Mesenchymal stem cell (in vitro differentiated cells and primary cell): ENCODE results near the gene LRRC51.

Experiments
- DNase-seq: peaks from one replicate; pipeline ENCODE4 v3.0.0-alpha.2; 2013
- H2AFZ ChIP-seq: one replicate; pipeline ENCODE4 v1.6.1; 2013; ENCODE audit warnings: low read depth, mild to moderate bottlenecking, control low read depth, inconsistent platforms, low read length, moderate library complexity
- H2AK5ac ChIP-seq: 2 replicates; pipeline ENCODE4 v1.6.1; 2013; ENCODE audit warnings: low read length, moderate library complexity, mild to moderate bottlenecking, inconsistent platforms; ENCODE audit not compliant: severe bottlenecking
- H2BK120ac ChIP-seq: one replicate; pipeline ENCODE4 v1.6.1; 2013; ENCODE audit warnings: low read depth, mild to moderate bottlenecking, inconsistent platforms, low read length, moderate library complexity
- H2BK12ac ChIP-seq, 2 experiments: one replicate each; pipeline ENCODE4 v1.6.1; 2013; ENCODE audit warnings: inconsistent platforms in 2 of 2, low read length in 2 of 2, mild to moderate bottlenecking in 2 of 2, moderate library complexity in 2 of 2, control low read depth in 1 of 2
- H2BK15ac ChIP-seq: one replicate; pipeline ENCODE4 v1.6.1; 2013; ENCODE audit warnings: mild to moderate bottlenecking, low read depth, inconsistent platforms; ENCODE audit not compliant: poor library complexity, severe bottlenecking
- H2BK5ac ChIP-seq: 2 replicates; pipeline ENCODE4 v1.6.1; 2013; ENCODE audit warnings: low read depth, mild to moderate bottlenecking, low read length, control low read depth, inconsistent platforms; ENCODE audit not compliant: poor library complexity, severe bottlenecking
- H3K14ac ChIP-seq, 2 experiments: one replicate each; pipeline ENCODE4 v1.6.1; 2013; ENCODE audit warnings: inconsistent platforms in 2 of 2, low read length in 2 of 2, control low read depth in 1 of 2, mild to moderate bottlenecking in 1 of 2, moderate library complexity in 1 of 2
- H3K18ac ChIP-seq, 2 experiments: one replicate each; pipeline ENCODE4 v1.6.1; 2013; ENCODE audit warnings: inconsistent platforms in 2 of 2, low read length in 2 of 2, control low read depth in 1 of 2, low read depth in 1 of 2, mild to moderate bottlenecking in 1 of 2
- H3K23ac ChIP-seq, 2 experiments: one replicate each; pipeline ENCODE4 v1.6.1; 2013; ENCODE audit warnings: inconsistent platforms in 2 of 2, low read length in 2 of 2, mild to moderate bottlenecking in 2 of 2, moderate library complexity in 2 of 2, control low read depth in 1 of 2
- H3K27ac ChIP-seq: 2 replicates; pipeline ENCODE4 v1.5.1; 2013; ENCODE audit warnings: mild to moderate bottlenecking, moderate library complexity, low read length, control low read depth, inconsistent platforms; ENCODE audit not compliant: poor library complexity, severe bottlenecking
- H3K27me3 ChIP-seq, 2 experiments: 2 replicates each; pipeline versions ENCODE4 v1.6.1 to v1.7.0; 2013; ENCODE audit warnings: low read length in 2 of 2, mild to moderate bottlenecking in 2 of 2, moderate library complexity in 2 of 2, control low read depth in 1 of 2, inconsistent platforms in 1 of 2; ENCODE audit not compliant: control insufficient read depth in 1 of 2, insufficient read depth in 1 of 2
- H3K36me3 ChIP-seq, 2 experiments: 2 replicates each; pipeline versions ENCODE4 v1.6.1 to v1.7.0; 2013; ENCODE audit warnings: low read length in 2 of 2, control low read depth in 1 of 2, inconsistent platforms in 1 of 2, low read depth in 1 of 2, mild to moderate bottlenecking in 1 of 2; ENCODE audit not compliant: insufficient read depth in 2 of 2, control insufficient read depth in 1 of 2
- H3K4ac ChIP-seq, 2 experiments: one replicate each; pipeline ENCODE4 v1.6.1; 2013; ENCODE audit warnings: inconsistent platforms in 2 of 2, low read length in 2 of 2, mild to moderate bottlenecking in 2 of 2, moderate library complexity in 2 of 2, control low read depth in 1 of 2, low read depth in 1 of 2
- H3K4me1 ChIP-seq: 2 replicates; pipeline ENCODE4 v1.6.1; 2013; ENCODE audit warnings: low read depth, low read length, control low read depth; ENCODE audit not compliant: control insufficient read depth, insufficient read depth
- H3K4me2 ChIP-seq: 2 replicates; pipeline ENCODE4 v1.6.1; 2013; ENCODE audit warnings: low read length, mild to moderate bottlenecking, inconsistent platforms; ENCODE audit not compliant: poor library complexity, severe bottlenecking
- H3K4me3 ChIP-seq, 2 experiments: 2 replicates each; pipeline versions ENCODE4 v1.5.1 to v1.7.0; 2013; ENCODE audit warnings: low read length in 2 of 2, mild to moderate bottlenecking in 2 of 2, control low read depth in 1 of 2, low read depth in 1 of 2; ENCODE audit not compliant: insufficient read depth in 1 of 2
- H3K79me1 ChIP-seq: replicated peaks from 2 replicates; pipeline ENCODE4 v1.6.1; 2013; ENCODE audit warnings: mild to moderate bottlenecking, control low read depth, low read length, inconsistent platforms; ENCODE audit not compliant: poor library complexity, severe bottlenecking
- H3K9ac ChIP-seq: 2 replicates; pipeline ENCODE4 v1.7.0; 2013; ENCODE audit warnings: mild to moderate bottlenecking, low read length, moderate library complexity
- H3K9me3 ChIP-seq: 2 replicates; pipeline ENCODE4 v1.7.0; 2013; ENCODE audit warnings: mild to moderate bottlenecking, low read length; ENCODE audit not compliant: control insufficient read depth
- H4K8ac ChIP-seq: one replicate; pipeline ENCODE4 v1.6.1; 2013; ENCODE audit warnings: inconsistent platforms, mild to moderate bottlenecking, low read length, moderate library complexity
- H4K91ac ChIP-seq: one replicate; pipeline ENCODE4 v1.6.1; 2013; ENCODE audit warnings: mild to moderate bottlenecking, low read length, inconsistent platforms
- WGBS: methylation state at CpG from one replicate; pipeline ENCODE4 v1.1.7; 2013; ENCODE audit warnings: mixed read lengths; 5-methylcytosine and 5-hydroxymethylcytosine counted together

LRRC51 gene

DNA sequence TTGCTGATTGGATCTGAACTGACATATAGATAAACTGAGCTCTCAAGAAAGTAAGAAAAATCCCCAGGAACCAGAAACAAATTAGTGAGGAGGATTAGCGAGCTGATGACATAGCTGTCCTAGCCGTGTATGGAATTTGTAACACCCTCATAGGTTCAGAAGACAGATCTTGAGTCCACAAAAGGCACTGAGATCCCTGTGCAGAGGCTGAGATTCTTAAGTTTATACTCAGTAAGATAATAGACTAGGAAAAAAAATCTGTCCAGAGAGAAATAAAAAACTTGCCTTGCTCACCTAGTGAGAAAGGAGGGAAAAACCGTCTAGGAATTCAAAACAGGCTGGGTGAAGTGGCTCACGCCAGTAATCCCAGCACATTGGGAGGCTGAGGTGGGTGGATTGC, 4.9 kb upstream of the LRRC51 start:
- H2AK5ac ChIP-seq = no peak overlapping the region
- H3K9me3 ChIP-seq = no peaks in the 10 kb centered on the region
- H3K79me1 ChIP-seq = peaks cover 7% of the 10 kb centered on the region
- no peak overlapping the region for H3K23ac ChIP-seq
- H2BK15ac ChIP-seq = no peak overlapping the region
- DNase-seq = peak; percentile 13
- H3K27me3 ChIP-seq = no peaks in the 10 kb centered on the region
- no peak overlapping the region for H3K27ac ChIP-seq
- 82% methylated on average over 4 of the region's 4 CpGs for WGBS
- no peak overlapping the region for H3K4me2 ChIP-seq
- no peak overlapping the region for H4K91ac ChIP-seq
- no peak overlapping the region for H3K4ac ChIP-seq
- H2BK120ac ChIP-seq = no peak overlapping the region
- no peak overlapping the region for H2BK5ac ChIP-seq
- no peaks in the 10 kb centered on the region for H3K36me3 ChIP-seq
- H3K18ac ChIP-seq = no peak overlapping the region
- no peak overlapping the region for H2BK12ac ChIP-seq
- peaks cover 6% of the 10 kb centered on the region for H3K4me1 ChIP-seq
- H3K4me3 ChIP-seq = no peak overlapping the region
- peak overlapping the region; percentile 12 for H3K9ac ChIP-seq
- no peak overlapping the region for H4K8ac ChIP-seq
- H3K14ac ChIP-seq = no peak overlapping the region
- no peak overlapping the region for H2AFZ ChIP-seq

GRCh38 chr11:72078477-72078876, 2.2 kb upstream of the LRRC51 start:
- 85% methylated on average over 5 of the region's 6 CpGs for WGBS
- no peaks in the 10 kb centered on the region for H3K27me3 ChIP-seq
- no peak overlapping the region for H4K8ac ChIP-seq
- no peak overlapping the region for H2AFZ ChIP-seq
- no peaks in the 10 kb centered on the region for H3K9me3 ChIP-seq
- no peak overlapping the region for H3K4me2 ChIP-seq
- DNase-seq = no peak
- H2AK5ac ChIP-seq = no peak overlapping the region
- H3K14ac ChIP-seq = no peak overlapping the region
- H2BK5ac ChIP-seq = no peak overlapping the region
- no peak overlapping the region for H3K23ac ChIP-seq
- no peak overlapping the region for H3K18ac ChIP-seq
- no peak overlapping the region for H2BK12ac ChIP-seq
- H3K27ac ChIP-seq = no peak overlapping the region
- H3K79me1 ChIP-seq = peaks cover 10% of the 10 kb centered on the region
- peaks cover 3% of the 10 kb centered on the region for H3K4me1 ChIP-seq
- no peak overlapping the region for H2BK15ac ChIP-seq
- H4K91ac ChIP-seq = no peak overlapping the region
- H3K9ac ChIP-seq = peak overlapping the region; percentile 94
- H3K4me3 ChIP-seq = peak overlapping the region in 1 of 2 experiments; percentile 93
- H3K36me3 ChIP-seq = no peaks in the 10 kb centered on the region
- no peak overlapping the region for H2BK120ac ChIP-seq
- no peak overlapping the region for H3K4ac ChIP-seq

GRCh38 chr11:72079819-72080325, 778 bp upstream of the LRRC51 start:
- H3K9ac ChIP-seq = peak overlapping the region; percentile 94
- no peak overlapping the region for H4K91ac ChIP-seq
- peaks cover 0 to under 1% of the 10 kb centered on the region in 2 experiments for H3K36me3 ChIP-seq
- 8% methylated on average over 11 of the region's 16 CpGs for WGBS
- DNase-seq = no peak
- H3K14ac ChIP-seq = no peak overlapping the region
- H3K9me3 ChIP-seq = no peaks in the 10 kb centered on the region
- H3K4me1 ChIP-seq = peaks cover 3% of the 10 kb centered on the region
- H3K4me2 ChIP-seq = peak overlapping the region; percentile 69
- no peak overlapping the region for H3K4ac ChIP-seq
- no peak overlapping the region for H3K23ac ChIP-seq
- H3K4me3 ChIP-seq = peak overlapping the region; percentile 77 to 93
- H2BK12ac ChIP-seq = no peak overlapping the region
- H2BK120ac ChIP-seq = no peak overlapping the region
- no peak overlapping the region for H3K18ac ChIP-seq
- no peak overlapping the region for H2BK5ac ChIP-seq
- no peak overlapping the region for H3K27ac ChIP-seq
- no peak overlapping the region for H4K8ac ChIP-seq
- no peak overlapping the region for H2AK5ac ChIP-seq
- H2AFZ ChIP-seq = peak overlapping the region; percentile 66
- H2BK15ac ChIP-seq = no peak overlapping the region
- H3K79me1 ChIP-seq = peaks cover 5% of the 10 kb centered on the region
- no peaks in the 10 kb centered on the region for H3K27me3 ChIP-seq

- Histone ChIP-seq H4K91ac (peak overlapping the region; percentile 34), H3K4me3 (peak overlapping the region; percentile 53 to 93), H3K4ac (peak overlapping the region in 1 of 2 experiments; percentile 90), H2BK12ac (peak overlapping the region in 1 of 2 experiments; percentile 65), H3K27ac (peak overlapping the region; percentile 76), H3K18ac (peak overlapping the region; percentile 52 to 89), H2BK15ac (no peak overlapping the region), H2AK5ac (no peak overlapping the region), H3K9ac (peak overlapping the region; percentile 94), H4K8ac (peak overlapping the region; percentile 45), H2BK5ac (no peak overlapping the region), H3K36me3 (peaks cover 3 to 13% of the 10 kb centered on the region in 2 experiments), H2AFZ (no peak overlapping the region), H3K4me2 (peak overlapping the region; percentile 94), H3K14ac (no peak overlapping the region), H3K9me3 (no peaks in the 10 kb centered on the region), H3K27me3 (no peaks in the 10 kb centered on the region), H3K23ac (peak overlapping the region in 1 of 2 experiments; percentile 70), H3K79me1 (peaks cover 2% of the 10 kb centered on the region), H2BK120ac (peak overlapping the region; percentile 27), H3K4me1 (peaks cover 3% of the 10 kb centered on the region)
- 88% methylated on average over 21 of the region's 21 CpGs for WGBS
- no peak for DNase-seq
Observed at GRCh38 chr11:72081184-72081644, 564 bp downstream of the LRRC51 start.
